GM13976 (cell line): ENCODE data around the gene IDE.
"Not testable (repeated sequence)": the region's sequence is repeated elsewhere in the genome, so short reads cannot be mapped to it uniquely, and the experiment has no call there.

Source experiments
- DNase-seq: peaks from one replicate; pipeline ENCODE4 v3.0.0; 2012; ENCODE audit warnings: low spot score
- in situ Hi-C: fragments of 300-500 bp; cut with MboI; formaldehyde crosslinking; loops from one replicate; pipeline ENCODE4 v1.12.0; 2022; ENCODE audit warnings: low sequenced_read_pairs, mixed read lengths, inconsistent platforms; ENCODE audit not compliant: unreplicated experiment
- TF ChIP-seq, protein P1 (sequence below): IDR thresholded peaks from 2 replicates; pipeline ENCODE4 v1.5.1; 2012; ENCODE audit warnings: borderline replicate concordance, mild to moderate bottlenecking; ENCODE audit not compliant: insufficient read depth; ENCODE audit errors: extremely low read depth, missing control alignments, control extremely low read depth

Gene IDE

DNA sequence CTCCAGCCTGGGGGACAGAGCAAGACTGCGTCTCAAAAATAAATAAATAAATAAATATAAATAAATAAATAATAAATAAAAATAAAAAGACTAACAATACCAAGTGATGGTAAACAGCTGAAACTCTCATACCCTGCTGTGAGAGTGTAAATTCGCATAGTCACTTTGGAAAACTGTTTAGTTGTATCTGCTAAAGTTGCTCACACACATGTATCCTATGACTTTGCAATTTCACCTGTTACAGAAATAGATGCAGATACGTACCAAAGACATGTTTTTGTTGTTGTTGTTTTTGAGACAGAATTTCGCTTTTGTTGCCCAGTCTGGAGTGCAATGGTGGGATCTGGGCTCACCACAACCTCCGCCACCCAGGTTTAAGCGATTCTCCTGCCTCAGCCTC is 135.7 kb downstream of the IDE start:
- TF ChIP-seq, protein P1, sequence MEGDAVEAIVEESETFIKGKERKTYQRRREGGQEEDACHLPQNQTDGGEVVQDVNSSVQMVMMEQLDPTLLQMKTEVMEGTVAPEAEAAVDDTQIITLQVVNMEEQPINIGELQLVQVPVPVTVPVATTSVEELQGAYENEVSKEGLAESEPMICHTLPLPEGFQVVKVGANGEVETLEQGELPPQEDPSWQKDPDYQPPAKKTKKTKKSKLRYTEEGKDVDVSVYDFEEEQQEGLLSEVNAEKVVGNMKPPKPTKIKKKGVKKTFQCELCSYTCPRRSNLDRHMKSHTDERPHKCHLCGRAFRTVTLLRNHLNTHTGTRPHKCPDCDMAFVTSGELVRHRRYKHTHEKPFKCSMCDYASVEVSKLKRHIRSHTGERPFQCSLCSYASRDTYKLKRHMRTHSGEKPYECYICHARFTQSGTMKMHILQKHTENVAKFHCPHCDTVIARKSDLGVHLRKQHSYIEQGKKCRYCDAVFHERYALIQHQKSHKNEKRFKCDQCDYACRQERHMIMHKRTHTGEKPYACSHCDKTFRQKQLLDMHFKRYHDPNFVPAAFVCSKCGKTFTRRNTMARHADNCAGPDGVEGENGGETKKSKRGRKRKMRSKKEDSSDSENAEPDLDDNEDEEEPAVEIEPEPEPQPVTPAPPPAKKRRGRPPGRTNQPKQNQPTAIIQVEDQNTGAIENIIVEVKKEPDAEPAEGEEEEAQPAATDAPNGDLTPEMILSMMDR: no peak
- no peak for DNase-seq
- in situ Hi-C loops: no loop called here

DNA sequence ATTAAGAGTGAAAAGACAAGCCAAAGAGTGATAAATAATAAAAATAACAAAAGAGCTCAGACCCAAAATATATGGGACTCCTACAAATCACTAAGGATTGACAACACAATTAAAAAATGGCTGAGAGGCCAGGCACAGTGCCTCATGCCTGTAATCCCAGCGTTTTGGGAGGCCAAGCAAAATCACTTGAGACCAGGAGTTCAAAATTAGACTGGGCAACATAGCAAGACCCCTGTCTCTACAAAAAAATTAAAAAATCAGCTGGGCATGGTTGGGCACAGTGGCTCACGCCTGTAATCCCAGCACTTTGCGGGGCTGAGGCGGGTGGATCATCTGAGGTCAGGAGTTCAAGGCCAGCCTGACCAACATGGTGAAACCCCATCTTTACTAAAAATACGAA is 137.3 kb downstream of the IDE start:
- no peak for DNase-seq
- in situ Hi-C loops: no loop called here
- TF ChIP-seq, protein P1: no peak

DNA sequence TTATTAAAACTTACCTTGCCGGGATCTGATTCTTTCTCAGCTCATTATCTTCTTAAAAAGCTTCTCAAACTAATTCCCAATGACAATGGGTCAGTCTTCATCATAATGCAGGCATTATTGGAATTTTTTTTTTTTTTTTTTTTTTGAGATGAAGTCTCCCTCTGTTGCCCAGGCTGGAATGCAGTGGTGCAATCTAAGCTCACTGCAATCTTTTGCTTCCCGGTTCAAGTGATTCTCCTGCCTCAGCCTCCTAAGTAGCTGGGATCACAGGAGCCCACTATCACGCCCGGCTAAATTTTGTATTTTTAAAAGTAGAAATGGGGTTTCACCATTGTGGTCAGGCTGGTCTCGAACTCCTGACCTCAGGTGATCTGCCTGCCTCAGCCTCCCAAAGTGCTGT is 137.8 kb downstream of the IDE start:
- in situ Hi-C loops, DNase-seq: not testable (repeated sequence)

DNA sequence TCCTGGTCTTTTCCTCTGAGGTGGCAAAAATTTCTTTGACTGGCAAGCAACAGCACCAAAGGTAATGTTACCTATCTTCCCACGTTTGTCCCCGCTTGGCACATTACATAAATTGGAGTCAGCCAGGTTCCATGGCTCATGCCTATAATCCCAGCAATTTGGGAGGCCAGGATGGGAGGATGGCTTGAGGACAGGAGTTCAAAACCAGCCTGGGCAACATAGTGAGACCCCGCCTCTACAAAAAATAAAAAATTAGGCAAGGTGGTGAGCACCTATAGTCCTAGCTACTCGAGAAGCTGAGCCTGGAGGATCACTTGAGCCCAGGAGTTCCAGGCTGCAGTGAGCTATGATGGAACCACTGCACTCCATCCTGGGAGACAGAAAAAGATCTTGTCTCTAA is 139.5 kb downstream of the IDE start:
- no peak for DNase-seq
- in situ Hi-C loops: no loop called here
- TF ChIP-seq, protein P1: no peak

DNA sequence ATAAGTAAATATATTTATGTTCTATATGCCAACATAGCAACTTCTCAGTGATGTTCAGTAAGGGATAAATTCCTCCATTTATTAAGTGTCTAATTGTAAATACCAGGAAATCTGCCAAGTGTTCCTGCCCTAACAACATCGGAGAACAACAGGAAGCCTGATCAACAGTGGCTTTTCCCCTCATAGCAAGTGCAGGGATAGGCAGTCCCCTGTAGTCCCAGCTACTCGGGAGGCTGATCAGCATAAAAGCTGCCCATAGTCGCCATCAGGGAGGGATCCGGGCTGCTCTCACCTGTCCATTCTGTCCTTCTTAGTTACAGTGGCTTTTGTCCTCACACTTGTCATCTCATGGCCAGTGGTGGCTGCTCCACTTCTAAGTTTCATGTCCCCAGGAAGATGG is 141.3 kb downstream of the IDE start:
- in situ Hi-C loops: no loop called here
- TF ChIP-seq, protein P1: no peak
- no peak for DNase-seq

DNA sequence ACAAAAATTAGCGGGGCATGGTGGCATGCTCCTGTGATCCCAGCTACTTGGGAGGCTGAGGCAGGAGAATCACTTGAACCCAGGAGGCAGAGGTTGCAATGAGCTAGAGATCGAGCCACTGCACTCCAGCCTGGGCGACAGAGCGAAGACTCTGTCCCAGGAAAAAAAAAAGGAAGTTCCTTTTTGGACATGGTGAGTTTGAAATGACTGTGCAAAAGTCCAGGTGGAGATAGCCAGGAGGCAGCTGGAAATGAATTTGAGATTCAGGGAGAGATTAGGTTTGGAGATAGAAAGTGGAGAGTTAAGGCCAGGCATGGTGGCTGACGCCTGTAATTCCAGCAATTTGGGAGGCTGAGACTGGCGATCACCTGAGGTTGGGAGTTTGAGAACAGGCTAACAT is 143.8 kb downstream of the IDE start:
- in situ Hi-C loops: no loop called here
- TF ChIP-seq, protein P1: no peak
- no peak for DNase-seq

DNA sequence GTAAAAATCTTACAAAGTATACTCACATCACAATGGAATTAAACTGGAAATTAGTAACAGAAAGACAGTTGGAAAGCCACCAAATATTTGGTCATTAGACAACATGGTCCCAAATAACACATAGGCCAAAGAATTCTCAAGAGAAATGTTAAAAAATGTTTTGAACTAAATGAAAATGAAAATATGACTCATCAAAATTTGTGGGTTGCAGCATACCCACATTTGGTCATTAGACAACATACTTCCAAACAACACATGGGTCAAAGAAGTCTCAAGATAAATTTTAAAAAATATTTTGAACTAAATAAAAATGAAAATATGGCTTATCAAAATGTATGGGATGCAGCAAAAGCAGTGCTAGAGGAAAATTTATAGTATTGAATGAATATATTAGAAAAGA is 152.3 kb downstream of the IDE start:
- in situ Hi-C loops: no loop called here
- TF ChIP-seq, protein P1: no peak
- no peak for DNase-seq
